Prostate gland (tissue), 2 donors: Measurements from ENCODE around the gene WWP2. TPM values are rescaled to one million over a fixed set of nuclear protein-coding genes. Genes with fewer than 3 reads are reported as not detected.
"Not testable (repeated sequence)": the region's sequence is repeated elsewhere in the genome, so short reads cannot be mapped to it uniquely, and the experiment has no call there.

ENCODE experiments used
- DNase-seq: peaks from one replicate; pipeline ENCODE4 v3.0.0-alpha.2; 2019; ENCODE audit warnings: low spot score
- H3K27ac ChIP-seq, 2 donors: fragments of 200-600 bp; sonication (generic); 2 replicates each; pipeline ENCODE4 v1.5.1; 2017 to 2019
- H3K27me3 ChIP-seq: fragments of 200-600 bp; sonication (generic); replicated peaks from 2 replicates; pipeline ENCODE4 v1.5.1; 2019; ENCODE audit not compliant: insufficient read depth
- H3K36me3 ChIP-seq, 2 donors: fragments of 200-600 bp; sonication (generic); 1 replicate in 1 of 2; 2 replicates in 1 of 2; pipeline versions ENCODE4 v1.5.1 to v1.8.1; 2017 to 2019
- H3K4me1 ChIP-seq: fragments of 200-600 bp; sonication (generic); replicated peaks from 2 replicates; pipeline ENCODE4 v1.5.1; 2019
- H3K4me3 ChIP-seq, 2 donors: fragments of 200-600 bp; sonication (generic); 2 replicates each; pipeline ENCODE4 v1.5.1; 2017 to 2019
- H3K9me3 ChIP-seq: fragments of 200-600 bp; sonication (generic); 2 replicates; pipeline ENCODE4 v1.5.1; 2017
- CTCF ChIP-seq, 4 experiments: fragments of 200-600 bp in 2 of 4; fragments of 450-650 bp in 2 of 4; sonication (generic) in 2 of 4; IDR thresholded peaks; 1 replicate in 3 of 4; 2 replicates in 1 of 4; pipeline ENCODE4 v1.5.1; 2016 to 2019; ENCODE audit warnings: antibody characterized with exemption in 4 of 4, mild to moderate bottlenecking in 2 of 4, moderate library complexity in 2 of 4
- POLR2A ChIP-seq: fragments of 450-650 bp; IDR thresholded peaks from one replicate; pipeline ENCODE4 v1.6.1; 2016; ENCODE audit warnings: antibody characterized with exemption, mild to moderate bottlenecking
- POLR2AphosphoS5 ChIP-seq: sonication (generic); formaldehyde crosslinking; IDR thresholded peaks from one replicate; pipeline ENCODE4 v1.6.1; 2017; ENCODE audit warnings: antibody characterized with exemption
- WGBS: methylation state at CpG from one replicate; pipeline ENCODE4 v1.1.5; 2018; 5-methylcytosine and 5-hydroxymethylcytosine counted together
- intact Hi-C: fragments of 100-400 bp; cut with DNase I; formaldehyde crosslinking; loops from one replicate; pipeline ENCODE4 v1.14.2; 2022
- total RNA-seq, 2 donors: library from RNA; depleted of rRNA; stranded (reverse); fragments of >200 nt; gene quantifications; one replicate each; pipeline ENCODE4 v1.1.0, GENCODE V29; 2016

WWP2 gene
- total RNA-seq, 2 donors from 2014 or later: 30.9 to 66.3 TPM

GRCh38 chr16:69853481-69853880 lies 91.3 kb downstream of the WWP2 start:
- Histone ChIP-seq H3K4me3 (no peak overlapping the region), H3K36me3 (no peaks in the 10 kb centered on the region), H3K9me3 (no peaks in the 10 kb centered on the region), H3K4me1 (no peaks in the 10 kb centered on the region), H3K27me3 (no peaks in the 10 kb centered on the region), H3K27ac (no peak overlapping the region)
- intact Hi-C loops: no loop called here
- 94% methylated on average over 6 of the region's 6 CpGs for WGBS
- no peak for DNase-seq
- TF ChIP-seq POLR2A (no peak), CTCF (IDR thresholded peaks at IDR 0.05) (no peak), POLR2AphosphoS5 (no peak)

DNA sequence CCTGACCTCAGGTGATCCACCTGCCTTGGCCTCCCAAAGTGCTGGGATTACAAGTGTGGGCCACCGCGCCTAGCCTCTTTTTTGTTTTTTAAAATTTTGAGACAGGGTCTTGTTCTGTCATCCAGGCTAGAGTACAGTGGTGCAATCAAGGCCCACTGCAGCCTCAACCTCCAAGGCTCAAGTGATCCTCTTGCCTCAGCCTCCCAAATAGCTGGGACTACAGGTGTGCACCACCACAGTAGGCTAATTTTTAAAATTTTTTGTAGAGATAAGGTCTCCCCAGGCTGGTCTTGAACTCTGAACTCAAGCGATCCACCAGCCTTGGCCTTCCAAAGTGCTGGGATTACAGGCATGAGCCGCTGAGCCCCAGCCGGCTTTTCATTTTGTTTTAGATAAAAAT lies 92.6 kb downstream of the WWP2 start:
- H3K27me3 ChIP-seq, H3K36me3 ChIP-seq, H3K27ac ChIP-seq, intact Hi-C loops, H3K9me3 ChIP-seq, DNase-seq, H3K4me3 ChIP-seq, H3K4me1 ChIP-seq: not testable (repeated sequence)
- 94% methylated on average over 5 of the region's 5 CpGs for WGBS

GRCh38 chr16:69855592-69855991 lies 93.5 kb downstream of the WWP2 start:
- H3K9me3 ChIP-seq: no peaks in the 10 kb centered on the region
- DNase-seq: no peak
- H3K4me1 ChIP-seq: no peaks in the 10 kb centered on the region
- no peak for TF ChIP-seq POLR2A
- no peak for TF ChIP-seq CTCF (IDR thresholded peaks at IDR 0.05)
- TF ChIP-seq POLR2AphosphoS5: no peak
- intact Hi-C loops: no loop called here
- no peak overlapping the region for H3K27ac ChIP-seq
- no peak overlapping the region for H3K4me3 ChIP-seq
- 54% methylated on average over 2 of the region's 2 CpGs for WGBS
- no peaks in the 10 kb centered on the region for H3K27me3 ChIP-seq
- H3K36me3 ChIP-seq: no peaks in the 10 kb centered on the region

GRCh38 chr16:69858191-69859104 lies 96.3 kb downstream of the WWP2 start:
- Histone ChIP-seq H3K36me3 (no peaks in the 10 kb centered on the region), H3K27ac (no peak overlapping the region), H3K4me3 (no peak overlapping the region), H3K9me3 (no peaks in the 10 kb centered on the region), H3K27me3 (no peaks in the 10 kb centered on the region), H3K4me1 (peaks cover 2% of the 10 kb centered on the region)
- TF ChIP-seq POLR2A (no peak), POLR2AphosphoS5 (no peak), CTCF (IDR thresholded peaks at IDR 0.05) (no peak)
- WGBS: 87% methylated on average over 13 of the region's 13 CpGs
- intact Hi-C loops: no loop called here
- DNase-seq: no peak

- no peaks in the 10 kb centered on the region for H3K9me3 ChIP-seq
- DNase-seq: no peak
- TF ChIP-seq CTCF (IDR thresholded peaks at IDR 0.05) (peak in 3 of 4 experiments; percentile 21 to 24 (median 22)), POLR2A (no peak)
- H3K36me3 ChIP-seq: no peaks in the 10 kb centered on the region
- H3K4me1 ChIP-seq: peaks cover 2% of the 10 kb centered on the region
- WGBS: 48% methylated on average over 20 of the region's 20 CpGs
- H3K27me3 ChIP-seq: no peaks in the 10 kb centered on the region
- no peak overlapping the region for H3K4me3 ChIP-seq
- intact Hi-C loops: no loop called here
- no peak overlapping the region for H3K27ac ChIP-seq
Measured at GRCh38 chr16:69859105-69859989, 97.2 kb downstream of the WWP2 start.
